ENCODE measurements around the gene PARD3B. TPM values are rescaled to one million over a fixed set of nuclear protein-coding genes. Genes with fewer than 3 reads are reported as not detected.

PARD3B gene
- total RNA-seq, 1 experiment from 2014 or later = 0.37 TPM

DNA sequence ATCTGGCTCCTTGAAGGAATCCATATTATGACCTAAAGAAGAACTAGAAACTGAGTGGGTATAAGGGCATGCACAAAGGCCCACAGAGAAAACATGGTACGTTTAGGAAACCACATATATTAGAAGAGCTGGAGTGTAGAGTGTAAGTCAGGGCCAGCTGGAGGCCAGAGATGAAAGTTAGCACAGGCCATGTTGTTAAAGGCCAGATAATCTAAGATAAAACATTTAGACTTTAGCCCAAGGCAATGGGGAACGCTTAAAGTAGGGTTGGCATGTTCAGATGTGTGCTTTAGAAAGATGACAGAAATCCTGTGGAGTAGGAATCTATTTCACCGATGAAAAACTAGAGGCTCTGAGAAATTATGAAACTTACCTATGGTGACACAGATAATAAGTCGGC, 907.9 kb downstream of the PARD3B start:
- in situ Hi-C loops (cut with HindIII; ENCODE audit: low pct_unique_long_range_greater_than_20kb, low sequenced_read_pairs) = no loop called here
- no peak for DNase-seq (ENCODE audit: low read depth, low spot score)

DNA sequence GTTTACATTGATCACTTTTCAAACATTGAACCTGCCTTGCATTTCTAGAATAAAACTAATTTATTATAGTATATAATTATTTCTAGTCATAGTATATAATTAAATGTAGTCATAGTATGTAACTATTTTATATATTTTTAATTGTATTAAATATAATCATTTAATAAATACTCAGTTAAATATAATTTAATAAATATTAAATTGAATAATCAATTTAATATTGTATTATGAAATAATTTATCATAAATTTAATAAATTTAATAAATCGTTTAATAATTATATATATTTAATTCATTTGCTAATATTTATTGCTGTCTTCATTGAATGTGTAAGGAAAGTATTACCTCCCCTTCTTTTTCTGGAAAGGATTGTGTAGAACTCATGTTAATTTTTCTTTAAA, 911.4 kb downstream of the PARD3B start:
- in situ Hi-C loops (cut with HindIII; ENCODE audit: low pct_unique_long_range_greater_than_20kb, low sequenced_read_pairs) = no loop called here
- DNase-seq (ENCODE audit: low read depth, low spot score) = no peak

DNA sequence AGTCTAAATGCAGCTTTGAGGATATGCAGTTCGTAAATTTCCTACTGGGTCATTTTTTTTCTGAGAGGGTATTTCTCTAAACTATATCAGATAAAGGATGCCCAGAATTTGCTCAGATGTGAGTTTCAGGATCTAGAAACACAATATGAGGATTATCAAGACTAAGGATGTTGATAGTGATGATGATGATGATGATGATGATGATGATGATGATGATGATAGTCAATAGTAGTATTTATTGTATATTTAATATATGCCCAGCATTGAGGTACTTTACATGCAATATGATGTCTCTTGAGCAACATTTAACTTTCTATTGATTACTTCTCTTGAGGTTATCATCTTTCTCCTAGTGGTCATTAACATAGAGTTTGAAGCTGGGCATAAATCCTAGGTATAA, 914.9 kb downstream of the PARD3B start:
- DNase-seq (ENCODE audit: low read depth, low spot score) = no peak
- in situ Hi-C loops (cut with HindIII; ENCODE audit: low pct_unique_long_range_greater_than_20kb, low sequenced_read_pairs) = no loop called here

DNA sequence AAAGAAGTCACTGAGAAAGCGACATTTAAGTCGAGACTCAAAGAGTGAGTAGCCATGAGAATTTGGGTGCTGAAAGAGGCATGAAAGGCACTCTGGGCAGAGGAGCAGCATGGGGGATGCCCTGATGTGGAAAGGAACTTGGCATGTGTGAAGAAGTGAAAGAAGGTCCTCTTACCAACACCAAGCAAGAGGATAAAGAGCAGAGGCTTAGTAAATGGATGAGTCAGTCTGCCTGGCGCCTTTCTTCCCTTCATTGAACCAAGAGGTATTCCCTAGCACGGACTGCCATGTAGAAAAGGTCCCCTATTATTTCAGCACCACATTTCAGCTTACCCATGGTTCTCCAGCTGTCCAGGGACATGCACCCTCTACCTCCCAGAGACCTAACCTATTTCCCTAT, 915.9 kb downstream of the PARD3B start:
- in situ Hi-C loops (cut with HindIII; ENCODE audit: low pct_unique_long_range_greater_than_20kb, low sequenced_read_pairs) = no loop called here

DNA sequence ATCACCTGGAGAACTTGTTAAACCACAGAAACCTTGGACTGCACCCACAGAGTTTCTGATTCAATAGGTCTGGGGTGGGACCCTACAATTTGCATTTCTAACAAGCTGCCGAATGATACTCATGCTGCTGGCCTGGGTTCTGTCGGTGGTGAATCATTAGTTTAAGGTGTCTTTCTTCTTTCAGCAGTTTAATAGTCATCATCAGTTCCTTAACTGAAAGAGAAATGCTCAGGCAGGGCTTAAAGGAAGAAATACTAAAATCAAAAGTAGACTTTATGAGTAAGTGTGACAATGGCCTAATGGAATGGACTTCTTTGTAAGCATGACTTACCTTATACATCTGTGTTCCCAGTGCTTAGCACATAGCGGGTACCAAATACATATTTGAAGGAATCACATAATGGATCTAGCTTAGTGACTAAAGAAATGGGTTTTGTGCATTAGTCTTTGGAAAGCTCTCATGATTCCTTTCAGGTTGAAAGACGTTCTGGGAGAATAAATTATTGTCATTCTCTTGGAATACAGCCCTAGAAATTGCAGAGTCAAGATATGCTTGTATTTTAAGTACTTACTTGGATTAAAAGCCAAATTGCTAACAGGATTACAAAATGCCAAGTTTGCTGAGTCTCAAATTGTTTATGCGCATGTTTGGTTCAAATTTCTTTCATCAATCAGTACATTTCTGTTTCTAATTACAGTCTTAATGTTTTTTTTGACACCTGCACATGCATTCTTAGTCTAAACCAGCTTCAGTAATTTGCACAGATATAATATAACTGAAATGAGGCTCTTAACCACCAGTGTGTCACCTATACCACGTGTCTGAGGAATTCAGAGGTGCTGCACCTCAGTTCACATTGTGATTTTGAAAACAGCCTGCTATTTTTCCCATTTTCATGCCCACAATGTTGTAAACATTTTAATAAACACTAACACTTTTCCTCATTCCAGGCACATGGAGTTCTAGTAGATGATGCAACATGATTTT, 916.7 kb downstream of the PARD3B start:
- no peak for DNase-seq (ENCODE audit: low read depth, low spot score)
- in situ Hi-C loops (cut with HindIII; ENCODE audit: low pct_unique_long_range_greater_than_20kb, low sequenced_read_pairs) = no loop called here

More for the DNA sequence above, 915.9 kb downstream of the PARD3B start:
- no peak for DNase-seq (ENCODE audit: low read depth, low spot score)

DNA sequence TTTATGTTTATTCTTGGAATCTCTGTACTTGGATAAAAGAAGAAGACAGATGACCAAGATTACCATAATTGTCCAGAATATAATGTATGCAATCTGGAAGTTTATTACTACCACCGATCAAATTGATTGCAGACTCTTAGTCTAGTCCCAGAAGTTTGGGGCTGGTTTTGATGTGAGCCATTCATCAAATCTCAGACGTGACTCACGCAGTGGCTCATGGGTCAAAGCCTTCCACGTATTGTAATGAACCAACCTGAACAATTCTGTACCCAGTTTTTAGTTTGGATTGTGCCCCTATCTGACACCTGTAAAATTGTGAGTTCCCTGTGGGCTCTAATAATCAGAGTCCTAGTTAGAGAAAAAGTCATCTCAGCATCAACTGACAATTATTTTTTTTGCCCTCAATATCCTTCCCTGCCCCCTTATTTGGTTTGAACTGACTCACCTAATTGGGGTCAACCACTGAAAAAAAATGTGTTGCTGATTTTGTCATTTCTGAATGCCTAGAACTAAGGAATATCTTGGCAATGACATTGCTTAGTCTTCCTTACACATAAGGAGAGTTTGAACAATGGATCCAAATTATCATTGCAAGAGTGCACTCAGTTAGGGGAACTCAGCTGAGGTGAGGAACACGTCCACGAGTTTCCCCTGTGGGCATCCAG, 917.5 kb downstream of the PARD3B start:
- DNase-seq (ENCODE audit: low read depth, low spot score) = no peak
- in situ Hi-C loops (cut with HindIII; ENCODE audit: low pct_unique_long_range_greater_than_20kb, low sequenced_read_pairs) = no loop called here

DNA sequence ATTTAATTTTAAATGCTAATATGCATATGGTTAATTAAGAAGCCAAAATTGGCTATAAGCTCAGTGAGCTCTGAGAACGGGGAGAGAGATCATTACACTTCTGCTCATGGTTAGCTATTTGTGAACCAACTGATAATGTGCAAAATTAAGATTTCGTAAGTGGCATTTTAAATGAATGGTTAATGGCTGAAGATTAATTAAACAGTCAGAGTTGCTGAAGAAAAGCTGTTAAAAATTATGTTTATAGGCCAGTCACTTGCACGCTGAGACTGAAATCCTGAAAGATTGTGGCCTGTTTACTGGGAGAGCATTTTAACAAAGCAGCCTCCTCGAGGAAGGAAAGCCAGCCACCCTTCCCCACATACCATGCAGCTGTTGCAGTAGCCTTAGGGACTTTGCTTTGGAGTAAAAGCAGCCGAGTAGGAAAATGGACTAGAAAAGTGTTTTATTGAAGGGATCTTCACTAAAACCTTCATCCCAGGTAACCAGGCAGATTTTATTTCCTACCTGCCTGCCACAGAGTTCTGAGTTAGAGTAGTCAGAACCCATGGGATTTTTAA, 918.3 kb downstream of the PARD3B start:
- in situ Hi-C loops (cut with HindIII; ENCODE audit: low pct_unique_long_range_greater_than_20kb, low sequenced_read_pairs) = no loop called here
- no peak for DNase-seq (ENCODE audit: low read depth, low spot score)

DNA sequence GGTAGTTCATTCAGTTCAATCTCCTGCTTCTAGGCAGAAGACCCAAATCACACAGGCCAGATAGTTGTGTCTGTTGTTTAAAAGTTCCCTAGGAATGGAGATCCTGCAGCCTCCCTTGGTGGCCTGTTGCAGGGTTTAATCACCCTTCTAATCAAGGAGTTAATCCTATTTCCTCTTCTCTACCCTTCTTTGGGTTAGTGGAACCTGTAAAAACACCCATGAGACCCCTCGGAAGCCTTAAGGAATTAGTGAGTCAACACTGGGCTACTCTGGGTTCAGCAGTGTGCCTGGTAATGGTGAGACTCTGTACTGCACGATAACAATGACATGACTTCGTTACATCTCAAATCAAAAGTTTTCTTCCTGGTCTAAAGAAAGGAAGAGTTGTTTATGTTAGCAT, 919.4 kb downstream of the PARD3B start:
- in situ Hi-C loops (cut with HindIII; ENCODE audit: low pct_unique_long_range_greater_than_20kb, low sequenced_read_pairs) = no loop called here
- no peak for DNase-seq (ENCODE audit: low read depth, low spot score)

DNA sequence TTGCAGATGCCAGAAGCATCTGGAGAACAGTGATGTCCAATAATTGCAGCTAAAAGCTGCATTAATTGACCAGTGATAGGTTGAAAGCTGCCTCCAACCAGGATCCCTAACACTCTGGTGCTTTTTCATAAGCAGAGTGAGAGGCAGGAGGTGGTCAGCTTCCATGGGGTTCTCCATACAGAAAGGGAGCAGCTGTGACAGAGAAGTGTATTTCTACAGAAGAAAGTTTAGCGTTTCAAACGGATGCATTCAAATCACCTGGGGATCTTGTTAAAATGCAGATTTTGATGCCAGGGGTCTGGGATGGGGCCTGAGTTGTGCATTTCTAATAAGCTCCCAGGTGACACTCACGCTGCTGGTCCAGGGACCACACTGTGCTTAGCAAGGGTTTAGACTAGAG, 920.5 kb downstream of the PARD3B start:
- DNase-seq (ENCODE audit: low read depth, low spot score) = no peak

DNA sequence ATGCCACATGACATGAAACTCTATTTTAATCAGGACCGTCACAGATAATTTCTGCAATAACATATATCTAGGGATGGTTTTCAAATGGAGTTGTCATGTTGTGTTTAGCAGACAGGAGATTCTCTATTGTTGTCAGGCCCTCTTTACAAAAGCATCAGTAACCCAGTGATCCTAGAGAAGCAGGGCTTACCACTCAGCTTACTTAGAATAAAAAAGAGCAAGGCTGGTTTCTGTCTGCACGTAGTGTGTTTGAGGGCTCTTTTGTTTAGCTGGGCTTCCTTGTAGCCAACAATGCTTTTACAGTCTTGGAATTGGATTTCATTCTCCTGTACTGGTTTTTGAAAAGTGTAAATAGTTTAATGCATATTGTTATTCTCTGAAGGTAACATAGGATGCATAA, 926.5 kb downstream of the PARD3B start:
- in situ Hi-C loops (cut with HindIII; ENCODE audit: low pct_unique_long_range_greater_than_20kb, low sequenced_read_pairs) = no loop called here
- DNase-seq (ENCODE audit: low read depth, low spot score) = no peak

More for the DNA sequence above, 920.5 kb downstream of the PARD3B start:
- in situ Hi-C loops (cut with HindIII; ENCODE audit: low pct_unique_long_range_greater_than_20kb, low sequenced_read_pairs) = no loop called here

DNA sequence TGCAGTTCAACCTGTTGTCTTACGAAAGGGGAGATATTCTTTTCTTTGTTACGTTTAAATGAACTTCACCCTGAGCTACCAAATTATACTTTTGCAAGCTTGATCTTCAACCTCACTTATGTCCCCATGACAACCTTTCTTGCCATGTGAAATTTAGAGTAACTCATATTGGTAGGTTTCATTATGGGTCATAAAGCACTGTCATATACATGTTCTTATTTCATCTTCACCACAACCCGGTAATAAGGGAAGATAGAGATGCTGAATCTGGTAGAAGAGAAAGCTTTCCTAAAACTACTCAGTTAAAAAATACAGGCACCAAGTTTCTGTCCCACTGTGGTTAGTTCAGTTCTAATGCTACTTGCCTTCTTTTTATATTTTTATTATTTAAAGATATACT, 928.5 kb downstream of the PARD3B start:
- no peak for DNase-seq (ENCODE audit: low read depth, low spot score)
- in situ Hi-C loops (cut with HindIII; ENCODE audit: low pct_unique_long_range_greater_than_20kb, low sequenced_read_pairs) = no loop called here

DNA sequence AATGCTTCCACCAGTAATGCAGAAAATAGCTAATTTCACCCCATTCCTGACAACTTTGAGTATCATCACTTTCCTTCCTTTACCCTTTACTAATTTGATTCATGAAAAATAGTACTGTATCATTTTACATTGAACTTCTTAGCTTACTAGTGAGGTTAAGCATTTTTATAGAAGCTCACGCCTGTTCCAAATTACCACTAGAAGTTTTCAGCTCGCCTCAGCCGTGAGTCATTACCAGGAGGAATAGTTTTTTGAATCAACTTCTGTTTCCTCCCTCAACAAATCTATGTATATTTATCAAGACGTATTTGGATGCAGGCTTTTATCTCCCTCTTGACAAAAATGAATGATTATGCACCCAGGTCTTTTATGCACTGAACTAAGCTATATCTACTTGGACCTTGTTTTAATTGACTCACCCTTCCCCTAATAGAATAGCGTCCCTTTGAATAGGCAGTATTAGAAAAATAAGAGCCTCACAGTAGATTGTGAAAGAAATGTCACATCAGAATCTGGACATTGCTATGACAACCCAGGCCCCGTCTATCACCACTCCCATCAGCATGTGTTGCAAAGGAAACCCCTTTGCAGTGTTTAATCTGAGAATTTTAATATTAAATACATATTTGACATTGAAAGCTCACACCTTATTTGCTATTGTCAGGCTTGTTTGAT, 929.6 kb downstream of the PARD3B start:
- in situ Hi-C loops (cut with HindIII; ENCODE audit: low pct_unique_long_range_greater_than_20kb, low sequenced_read_pairs) = no loop called here
- no peak for DNase-seq (ENCODE audit: low read depth, low spot score)

DNA sequence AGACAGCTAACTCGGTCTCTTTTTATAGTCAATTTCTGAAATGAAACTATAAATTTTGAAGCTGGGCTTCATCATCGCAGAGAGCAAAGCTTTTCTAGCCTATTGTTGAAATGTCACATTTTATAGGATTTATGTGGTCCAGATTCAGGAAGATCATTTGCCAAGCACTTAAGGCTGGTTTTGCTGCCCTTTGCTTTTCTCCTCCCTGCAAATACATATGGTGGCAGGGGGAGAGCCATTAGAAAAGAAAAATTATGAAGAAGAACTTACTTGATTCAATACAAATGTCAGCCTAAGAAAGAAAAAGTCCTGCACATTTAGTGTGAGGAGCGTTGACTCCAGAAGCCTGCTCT, 930.1 kb downstream of the PARD3B start:
- in situ Hi-C loops (cut with HindIII; ENCODE audit: low pct_unique_long_range_greater_than_20kb, low sequenced_read_pairs) = no loop called here
- no peak for DNase-seq (ENCODE audit: low read depth, low spot score)

DNA sequence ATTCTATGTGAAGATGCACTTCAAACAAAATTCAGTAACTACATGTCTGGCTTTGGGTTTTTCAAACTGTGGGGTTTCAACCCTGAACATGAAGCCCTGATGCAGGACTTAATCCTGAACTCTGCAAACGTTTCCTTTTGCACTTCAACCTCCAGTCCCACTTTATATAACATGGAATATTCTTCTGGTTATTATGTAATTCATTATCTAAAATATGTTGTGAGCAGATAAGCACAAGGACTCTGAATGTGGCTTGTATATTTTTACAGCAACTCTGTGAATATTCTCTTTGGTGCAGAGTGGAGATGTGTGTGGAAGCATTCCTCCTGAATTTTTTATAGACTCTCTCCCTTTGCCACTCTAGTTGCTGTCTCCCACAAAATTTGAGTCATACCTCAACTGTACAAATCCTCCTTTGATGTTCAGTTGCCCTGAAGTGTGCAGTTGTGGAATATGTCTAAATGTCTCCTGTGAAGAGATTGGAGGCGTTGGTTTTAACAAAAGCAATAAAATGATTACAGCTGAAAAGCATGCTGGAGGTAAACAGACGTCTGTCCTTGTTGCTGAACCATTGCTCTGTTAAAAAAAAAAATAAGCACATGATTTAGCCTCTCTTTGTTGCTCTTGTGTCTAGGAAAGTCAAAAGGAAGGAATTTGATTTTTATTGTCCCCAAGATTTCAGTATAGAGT, 931.9 kb downstream of the PARD3B start:
- DNase-seq (ENCODE audit: low read depth, low spot score) = no peak
- in situ Hi-C loops (cut with HindIII; ENCODE audit: low pct_unique_long_range_greater_than_20kb, low sequenced_read_pairs) = no loop called here

DNA sequence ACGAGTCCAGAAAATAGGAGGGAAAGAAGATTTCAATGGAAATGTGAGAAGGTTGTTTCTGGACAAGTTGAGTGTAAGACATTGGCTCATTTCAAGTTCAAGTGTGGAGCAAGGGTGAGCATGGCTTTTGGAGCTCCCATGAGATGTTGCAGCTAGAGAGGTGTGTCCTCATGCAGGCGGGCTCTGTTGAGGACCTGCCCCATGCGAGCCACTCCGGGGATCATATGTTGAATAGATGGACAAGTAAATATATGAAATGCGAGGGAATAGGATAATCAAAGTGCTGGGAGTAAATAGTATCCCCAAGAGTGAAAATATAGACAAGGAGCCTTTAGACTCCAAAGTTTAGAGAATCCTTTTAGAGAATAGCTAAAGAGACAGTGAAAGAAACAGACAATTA, 936.6 kb downstream of the PARD3B start:
- no peak for DNase-seq (ENCODE audit: low read depth, low spot score)
- in situ Hi-C loops (cut with HindIII; ENCODE audit: low pct_unique_long_range_greater_than_20kb, low sequenced_read_pairs) = no loop called here

DNA sequence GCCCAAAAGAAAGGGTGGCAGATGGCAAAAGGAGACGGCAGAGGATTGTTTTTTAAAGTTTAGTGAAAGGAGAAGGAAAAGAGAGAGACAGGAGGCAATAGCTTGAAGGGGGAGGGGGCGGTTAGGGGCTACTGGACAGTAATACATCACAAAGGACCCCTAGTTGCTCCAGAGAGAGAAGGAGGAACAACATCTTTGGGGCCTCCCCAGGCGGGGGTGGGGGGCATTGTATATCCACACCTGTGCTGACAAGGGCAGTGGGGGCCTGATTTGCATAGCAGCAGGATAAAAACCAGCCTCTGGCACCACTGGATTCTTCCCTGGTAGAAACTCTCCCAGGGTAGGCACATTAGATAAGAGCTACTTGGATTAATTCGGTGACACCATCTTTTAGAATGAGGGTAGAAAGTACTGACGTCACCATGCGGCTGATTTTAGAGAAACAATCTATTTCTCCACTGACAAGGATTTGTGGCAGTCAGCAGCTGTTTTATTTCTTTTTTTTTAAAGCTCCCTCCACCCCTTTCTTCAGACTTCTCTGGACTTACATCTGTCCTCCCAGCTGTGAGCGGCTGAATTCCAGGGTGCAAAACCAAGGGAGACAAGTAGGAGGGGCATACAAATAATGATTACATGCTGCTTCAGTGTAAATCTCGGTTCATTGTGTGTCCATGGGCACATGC, 937.3 kb downstream of the PARD3B start:
- no peak for DNase-seq (ENCODE audit: low read depth, low spot score)
- in situ Hi-C loops (cut with HindIII; ENCODE audit: low pct_unique_long_range_greater_than_20kb, low sequenced_read_pairs) = no loop called here

DNA sequence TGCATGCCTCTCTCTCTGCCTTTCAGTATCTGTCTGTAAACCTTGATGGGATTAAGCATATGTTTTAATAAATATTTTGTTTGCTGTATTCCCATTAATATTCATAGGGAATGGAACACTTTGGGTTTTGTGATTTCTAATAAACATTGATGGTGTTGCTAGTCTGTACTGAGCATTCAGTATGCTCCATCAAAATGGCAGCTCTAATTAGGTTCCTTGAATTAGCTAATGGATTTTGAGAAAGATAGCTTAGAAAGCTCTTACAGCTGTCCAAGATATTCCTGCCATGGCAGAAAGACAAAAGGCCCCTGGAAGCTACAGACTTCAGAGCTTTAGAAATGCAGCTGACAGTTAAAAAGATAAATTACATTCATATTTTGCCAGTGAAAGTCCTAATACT, 937.8 kb downstream of the PARD3B start:
- no peak for DNase-seq (ENCODE audit: low read depth, low spot score)
- in situ Hi-C loops (cut with HindIII; ENCODE audit: low pct_unique_long_range_greater_than_20kb, low sequenced_read_pairs) = no loop called here
